HG02943 (cell line): ENCODE data around the gene DMAC1.

Experiments
- ATAC-seq: cut with Tn5 transposase; IDR thresholded peaks from one replicate; pipeline ENCODE4 v1.9.1; 2021; ENCODE audit warnings: mild to moderate bottlenecking, low read depth, moderate library complexity; ENCODE audit not compliant: unreplicated experiment

The DMAC1 gene

GRCh38 chr9:7799234-7799943, at the start of gene DMAC1:
TSS of gene DMAC1 (minus strand) at chr9:7799778. CDS start at chr9:7799734, 44 bp downstream.
- peak; percentile 95 for ATAC-seq

GRCh38 chr9:7849362-7849761, 49.8 kb upstream of the DMAC1 start:
- no peak for ATAC-seq

- ATAC-seq, result no peak
These were observed 48.9 kb upstream of the DMAC1 start for GRCh38 chr9:7848498-7848897.

- ATAC-seq, result no peak
These were observed 44.7 kb upstream of the DMAC1 start for GRCh38 chr9:7844242-7844641.

- no peak for ATAC-seq
These were observed 42.3 kb upstream of the DMAC1 start for GRCh38 chr9:7841831-7842230.

- no peak for ATAC-seq
These were observed 35.0 kb upstream of the DMAC1 start for GRCh38 chr9:7834531-7834930.

GRCh38 chr9:7828334-7828733, 28.8 kb upstream of the DMAC1 start:
- ATAC-seq, result no peak

GRCh38 chr9:7827792-7828191, 28.2 kb upstream of the DMAC1 start:
- no peak for ATAC-seq

GRCh38 chr9:7827056-7827455, 27.5 kb upstream of the DMAC1 start:
- ATAC-seq, result no peak

- ATAC-seq, result no peak
These were observed 24.1 kb upstream of the DMAC1 start for GRCh38 chr9:7823651-7824050.

GRCh38 chr9:7819984-7820383, 20.4 kb upstream of the DMAC1 start:
- ATAC-seq, result no peak

GRCh38 chr9:7816021-7816420, 16.4 kb upstream of the DMAC1 start:
- no peak for ATAC-seq

- ATAC-seq, result no peak
These were observed 13.5 kb upstream of the DMAC1 start for GRCh38 chr9:7813030-7813429.

- ATAC-seq, result no peak
These were observed 12.1 kb upstream of the DMAC1 start for GRCh38 chr9:7811677-7812076.

GRCh38 chr9:7802666-7803065, 3.1 kb upstream of the DMAC1 start:
- ATAC-seq, result no peak

- peak; percentile 24 for ATAC-seq
These were observed 337 bp upstream of the DMAC1 start for GRCh38 chr9:7799944-7800285.

GRCh38 chr9:7794196-7794595, 5.4 kb downstream of the DMAC1 start:
- ATAC-seq, result no peak

- ATAC-seq, result no peak
These were observed 8.2 kb downstream of the DMAC1 start for GRCh38 chr9:7791394-7791793.

- no peak for ATAC-seq
These were observed 8.8 kb downstream of the DMAC1 start for GRCh38 chr9:7790819-7791182.

- ATAC-seq, result no peak
These were observed 9.4 kb downstream of the DMAC1 start for GRCh38 chr9:7790022-7790818.

- no peak for ATAC-seq
These were observed 10.8 kb downstream of the DMAC1 start for GRCh38 chr9:7788772-7789171.

- ATAC-seq, result no peak
These were observed 13.8 kb downstream of the DMAC1 start for GRCh38 chr9:7785813-7786212.
